Naive thymus-derived CD8-positive, alpha-beta T cell (primary cell): ENCODE data around the gene NRXN3. TPM values are rescaled to one million over a fixed set of nuclear protein-coding genes. Genes with fewer than 3 reads are reported as not detected.

Experiments
- ATAC-seq, 2 donors: fragments of 150-1000 bp; cut with Tn5 transposase in 1 of 2; sonication (Bioruptor Pico), chemical (Tn5 transposase) in 1 of 2; 1 replicate in 1 of 2; 2 replicates in 1 of 2; pipeline ENCODE4 v1.10.0; 2021; ENCODE audit warnings: mild to moderate bottlenecking in 2 of 2, moderate library complexity in 2 of 2
- POLR2A ChIA-PET: fragments of 350-600 bp; sonication (Branson Sonifier 250); formaldehyde crosslinking; loops from one replicate; lab custom pipeline; 2021; ENCODE audit warnings: antibody characterized with exemption; lab: Charles Lee
- DNase-seq, 10 donors: peaks; one replicate each; pipeline versions ENCODE4 v3.0.0 to v3.0.0-alpha.2; 2020 to 2022
- H3K27ac Mint-ChIP-seq, 10 donors: one replicate each; pipeline ENCODE4 v1.8.0; 2020 to 2022; ENCODE audit warnings: mild to moderate bottlenecking in 10 of 10, mixed read lengths in 10 of 10, moderate library complexity in 4 of 10, inconsistent platforms in 1 of 10
- H3K27me3 Mint-ChIP-seq, 5 donors: one replicate each; pipeline ENCODE4 v1.8.0; 2021 to 2022; ENCODE audit warnings: mixed read lengths in 5 of 5
- H3K36me3 Mint-ChIP-seq, 3 donors: one replicate each; pipeline ENCODE4 v1.8.0; 2020 to 2022; ENCODE audit warnings: mixed read lengths in 3 of 3, mild to moderate bottlenecking in 2 of 3, inconsistent platforms in 1 of 3
- H3K4me1 Mint-ChIP-seq, 4 donors: one replicate each; pipeline ENCODE4 v1.8.0; 2021 to 2022; ENCODE audit warnings: mixed read lengths in 4 of 4
- H3K4me3 Mint-ChIP-seq, 10 donors: one replicate each; pipeline ENCODE4 v1.8.0; 2020 to 2022; ENCODE audit warnings: mild to moderate bottlenecking in 10 of 10, mixed read lengths in 10 of 10, moderate library complexity in 6 of 10, inconsistent platforms in 1 of 10
- H3K9me3 Mint-ChIP-seq, 9 donors: one replicate each; pipeline ENCODE4 v1.8.0; 2020 to 2022; ENCODE audit warnings: mixed read lengths in 9 of 9, mild to moderate bottlenecking in 3 of 9, inconsistent platforms in 1 of 9, moderate library complexity in 1 of 9
- polyA plus RNA-seq, 3 donors: library from polyadenylated mRNA; unstranded; fragments of 300-500 nt; fragmentation: Illumina TruSeq; gene quantifications; one replicate each; pipeline ENCODE4 v1.2.3, GENCODE V29; 2021
- total RNA-seq, 8 experiments: library from RNA in 2 of 8; stranded (reverse) in 2 of 8; gene quantifications; one replicate each; pipeline ENCODE4 v1.2.3 and lab custom pipeline; 2021 to 2026

The NRXN3 gene
- total and polyA plus RNA-seq, 5 experiments from 2014 or later, result not detected

DNA sequence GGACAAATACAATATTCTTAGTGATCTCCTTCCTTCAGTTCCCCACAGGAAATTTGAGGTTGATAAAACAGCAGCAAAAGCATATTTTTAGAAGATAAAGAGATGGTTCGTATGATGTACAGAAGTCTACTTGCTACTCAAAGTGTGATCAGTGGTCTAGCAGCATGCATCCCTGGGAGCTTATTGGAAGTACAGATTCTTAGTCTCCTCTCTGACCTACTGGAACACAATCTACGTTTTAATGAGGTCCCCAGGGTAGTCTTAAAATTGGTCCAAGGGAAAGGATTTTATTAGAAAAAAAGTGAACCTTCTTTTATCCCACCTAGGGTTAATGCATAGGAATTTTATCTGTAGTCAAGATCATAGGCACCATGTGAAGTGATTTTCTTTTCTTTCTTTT is 703.4 kb downstream of the NRXN3 start:
- Mint-ChIP-seq H3K27me3 (peaks cover 0 to 8% (median 0%) of the 10 kb centered on the region in 5 donors), H3K27ac (no peak overlapping the region), H3K36me3 (no peaks in the 10 kb centered on the region), H3K4me1 (no peaks in the 10 kb centered on the region), H3K4me3 (no peak overlapping the region), H3K9me3 (peaks cover 0 to 18% (median 0%) of the 10 kb centered on the region in 9 donors)
- DNase-seq (no peak), ATAC-seq (no peak)
- POLR2A ChIA-PET, result interaction anchor here (1.1 kb wide), 1 partner anchor 10 kb away, joined by 3 read pairs; no protein-coding TSS in a partner anchor

DNA sequence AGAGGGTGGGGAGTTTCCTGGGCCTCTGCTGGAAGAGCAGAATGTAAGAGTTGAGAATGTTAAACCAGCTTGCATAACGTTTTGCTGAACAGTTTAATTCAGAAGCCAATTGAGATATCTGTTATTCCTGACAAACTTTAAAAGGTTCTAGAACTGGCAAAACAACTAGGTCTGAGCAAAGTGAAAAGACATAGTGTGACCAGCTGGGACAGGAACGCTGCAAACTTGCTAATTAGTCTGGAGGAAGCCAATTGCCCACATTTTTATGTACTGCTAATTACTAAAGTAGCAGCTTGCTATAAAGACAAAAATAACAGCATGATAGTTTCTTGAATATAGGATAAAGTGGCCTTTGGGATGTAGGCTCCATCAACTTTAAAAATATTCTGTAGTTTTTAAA is 704.9 kb downstream of the NRXN3 start:
- POLR2A ChIA-PET, result no interaction called here
- H3K27ac Mint-ChIP-seq, result no peak overlapping the region
- H3K27me3 Mint-ChIP-seq, result peaks cover 0 to 11% (median 0%) of the 10 kb centered on the region in 5 donors
- DNase-seq (no peak), ATAC-seq (no peak)
- H3K4me1 Mint-ChIP-seq, result no peaks in the 10 kb centered on the region
- H3K9me3 Mint-ChIP-seq, result peaks cover 0 to 10% (median 0%) of the 10 kb centered on the region in 9 donors
- no peak overlapping the region for H3K4me3 Mint-ChIP-seq
- no peaks in the 10 kb centered on the region for H3K36me3 Mint-ChIP-seq

DNA sequence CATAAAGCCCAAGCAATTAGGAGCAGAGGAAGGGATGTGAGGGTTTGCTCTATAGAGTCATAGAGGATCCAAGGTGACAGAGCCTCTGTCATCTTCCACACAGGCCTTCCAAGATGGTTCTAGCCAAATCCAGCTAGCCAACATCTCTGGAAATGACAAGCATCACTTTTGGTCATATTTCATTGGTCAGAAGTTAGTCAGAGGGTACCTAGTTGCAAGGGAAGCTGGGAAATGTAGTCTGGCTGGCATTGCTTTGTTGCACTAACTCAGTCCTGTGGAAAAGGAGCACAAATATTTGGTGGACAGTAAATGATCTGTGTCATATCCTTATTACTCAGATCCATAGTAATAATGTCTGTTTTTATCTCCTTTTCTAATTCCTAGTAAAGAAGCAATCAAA is 715.7 kb downstream of the NRXN3 start:
- Mint-ChIP-seq H3K4me1 (no peaks in the 10 kb centered on the region), H3K9me3 (peaks cover 0 to 8% (median 6%) of the 10 kb centered on the region in 9 donors), H3K4me3 (no peak overlapping the region), H3K27ac (no peak overlapping the region), H3K27me3 (peaks cover 0 to 11% (median 0%) of the 10 kb centered on the region in 5 donors), H3K36me3 (peaks cover 0 to 5% (median 3%) of the 10 kb centered on the region in 3 donors)
- DNase-seq, result no peak
- POLR2A ChIA-PET, result no interaction called here
- no peak for ATAC-seq

DNA sequence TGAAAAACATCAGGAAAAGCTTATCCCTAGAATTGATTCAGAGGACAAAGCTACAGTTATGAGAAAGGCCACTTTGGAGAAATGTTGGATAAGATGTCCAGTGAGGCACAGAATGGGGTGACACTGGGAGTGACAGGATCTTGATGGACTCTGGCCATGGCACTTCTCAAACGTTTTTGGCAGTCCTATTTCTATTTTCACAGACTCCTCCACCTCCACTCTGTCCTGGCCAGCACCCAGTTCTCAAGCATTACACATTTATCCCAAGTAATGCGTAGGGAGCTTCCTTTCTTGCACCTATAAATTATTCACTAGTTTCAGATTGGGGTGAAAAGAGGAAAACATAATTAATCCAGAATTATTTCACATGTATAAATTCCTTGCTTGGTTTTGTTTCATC is 727.3 kb downstream of the NRXN3 start:
- Mint-ChIP-seq H3K4me3 (no peak overlapping the region), H3K27me3 (peaks cover 0 to 8% (median 2%) of the 10 kb centered on the region in 5 donors), H3K4me1 (no peaks in the 10 kb centered on the region), H3K27ac (no peak overlapping the region), H3K36me3 (no peaks in the 10 kb centered on the region), H3K9me3 (peaks cover 0 to 11% (median 2%) of the 10 kb centered on the region in 9 donors)
- POLR2A ChIA-PET, result no interaction called here
- DNase-seq, result no peak
- ATAC-seq, result no peak

DNA sequence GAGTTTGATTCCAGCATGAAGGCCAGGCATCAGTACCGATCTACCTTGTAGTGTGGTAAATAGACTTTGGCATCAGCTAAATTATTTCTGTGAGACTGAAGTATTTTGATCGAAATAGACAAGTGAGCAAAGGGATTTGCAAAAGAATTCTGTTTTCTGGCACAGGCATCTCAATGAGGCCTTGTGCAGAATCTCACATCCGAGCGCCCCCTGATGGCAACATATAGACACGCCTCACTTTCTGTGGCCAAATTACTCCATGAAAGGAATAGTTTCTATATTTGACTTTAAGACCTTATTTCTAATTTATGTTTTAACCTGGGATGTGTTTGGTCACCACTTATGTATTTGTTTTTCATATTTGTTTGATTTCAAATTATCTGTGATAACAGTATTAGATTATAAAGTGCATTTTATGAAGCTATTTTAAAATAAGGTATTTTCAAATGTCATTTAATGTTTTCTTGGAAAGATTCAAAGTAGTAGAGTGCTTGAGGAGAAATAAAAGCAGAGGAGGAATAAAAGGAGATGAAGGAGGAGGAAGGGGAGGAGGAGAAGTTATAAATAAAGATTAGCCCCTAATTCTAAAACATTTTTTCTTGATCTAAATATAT is 731.9 kb downstream of the NRXN3 start:
- no peak for ATAC-seq
- H3K9me3 Mint-ChIP-seq, result peaks cover 0 to 10% (median 0%) of the 10 kb centered on the region in 9 donors

DNA sequence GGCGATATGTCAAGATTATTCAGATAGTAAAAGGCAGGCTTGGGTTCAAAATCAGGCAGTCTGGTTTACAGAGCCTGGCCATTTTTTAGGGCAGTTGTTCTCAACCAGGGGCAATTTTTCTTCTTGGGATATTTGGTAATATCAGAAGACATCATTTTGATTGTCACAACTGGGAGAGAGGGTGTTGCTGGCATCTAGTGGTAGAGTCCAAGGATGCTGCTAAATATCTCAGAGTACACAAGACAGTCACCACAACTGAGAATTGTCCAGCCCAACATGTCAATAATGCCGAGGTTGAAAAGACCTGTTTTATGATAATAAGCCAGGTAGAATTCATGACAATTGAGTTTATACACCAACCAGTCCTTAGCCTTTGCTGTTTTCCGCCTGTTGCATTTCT is 733.9 kb downstream of the NRXN3 start:
- no peak overlapping the region for H3K27ac Mint-ChIP-seq
- ATAC-seq (no peak), DNase-seq (no peak)
- POLR2A ChIA-PET, result no interaction called here
- H3K9me3 Mint-ChIP-seq, result peaks cover 0 to 23% (median 1%) of the 10 kb centered on the region in 9 donors
- peaks cover 1 to 32% (median 5%) of the 10 kb centered on the region in 5 donors for H3K27me3 Mint-ChIP-seq
- no peaks in the 10 kb centered on the region for H3K4me1 Mint-ChIP-seq
- H3K36me3 Mint-ChIP-seq, result no peaks in the 10 kb centered on the region
- H3K4me3 Mint-ChIP-seq, result no peak overlapping the region

More for the DNA sequence above, 731.9 kb downstream of the NRXN3 start:
- H3K4me1 Mint-ChIP-seq, result no peaks in the 10 kb centered on the region
- peaks cover 1 to 32% (median 5%) of the 10 kb centered on the region in 5 donors for H3K27me3 Mint-ChIP-seq
- POLR2A ChIA-PET, result no interaction called here
- no peaks in the 10 kb centered on the region for H3K36me3 Mint-ChIP-seq
- DNase-seq, result no peak
- H3K4me3 Mint-ChIP-seq, result no peak overlapping the region
- H3K27ac Mint-ChIP-seq, result no peak overlapping the region

DNA sequence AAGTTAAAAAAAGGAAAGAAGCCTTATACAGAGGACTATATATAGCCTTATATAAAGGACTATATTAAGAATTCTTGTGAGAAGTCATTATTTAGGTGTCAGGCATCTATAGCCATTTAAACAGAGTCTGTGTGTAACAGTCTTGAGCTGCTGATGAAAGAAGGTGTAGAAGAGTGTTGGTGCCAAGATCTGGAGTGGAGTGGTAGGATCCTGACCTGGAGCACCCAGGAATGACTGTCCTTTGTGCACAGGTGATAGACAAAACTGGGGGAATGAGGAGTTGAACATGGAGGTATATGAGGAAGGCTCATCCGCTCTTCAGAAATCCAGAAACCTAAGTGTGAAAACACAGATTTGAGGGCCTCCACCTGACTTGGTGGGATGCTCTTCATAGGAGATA is 747.3 kb downstream of the NRXN3 start:
- Mint-ChIP-seq H3K4me1 (no peaks in the 10 kb centered on the region), H3K4me3 (no peak overlapping the region), H3K27ac (no peak overlapping the region), H3K27me3 (peaks cover 6 to 15% (median 9%) of the 10 kb centered on the region in 5 donors), H3K36me3 (peaks cover 0 to 7% (median 0%) of the 10 kb centered on the region in 3 donors), H3K9me3 (peaks cover 0 to 21% (median 2%) of the 10 kb centered on the region in 9 donors)
- POLR2A ChIA-PET, result no interaction called here
- ATAC-seq, result no peak
- no peak for DNase-seq

DNA sequence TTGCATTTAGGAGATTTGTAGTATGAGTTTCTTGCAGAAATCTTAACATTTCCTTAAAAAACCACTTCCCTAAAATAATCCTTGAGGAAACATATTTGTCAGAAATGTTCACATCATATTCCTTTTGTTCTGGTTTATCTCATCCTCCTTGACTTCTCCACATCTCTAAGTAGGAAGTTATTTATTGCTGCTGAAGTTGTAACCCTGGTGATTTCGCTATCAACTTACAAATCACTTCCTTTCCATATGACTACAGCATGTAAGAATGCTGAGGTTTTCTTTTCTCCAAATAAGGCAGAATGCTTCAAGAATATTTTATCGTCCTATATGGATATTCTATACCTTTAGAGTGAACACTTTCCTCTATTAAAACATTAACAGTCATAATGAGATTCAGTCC is 751.7 kb downstream of the NRXN3 start:
- peaks cover 0 to 2% (median 0%) of the 10 kb centered on the region in 5 donors for H3K27me3 Mint-ChIP-seq
- DNase-seq (no peak), ATAC-seq (no peak)
- peaks cover 0 to 9% (median 0%) of the 10 kb centered on the region in 9 donors for H3K9me3 Mint-ChIP-seq
- POLR2A ChIA-PET, result no interaction called here
- H3K4me3 Mint-ChIP-seq, result no peak overlapping the region
- H3K36me3 Mint-ChIP-seq, result no peaks in the 10 kb centered on the region
- no peak overlapping the region for H3K27ac Mint-ChIP-seq
- no peaks in the 10 kb centered on the region for H3K4me1 Mint-ChIP-seq

DNA sequence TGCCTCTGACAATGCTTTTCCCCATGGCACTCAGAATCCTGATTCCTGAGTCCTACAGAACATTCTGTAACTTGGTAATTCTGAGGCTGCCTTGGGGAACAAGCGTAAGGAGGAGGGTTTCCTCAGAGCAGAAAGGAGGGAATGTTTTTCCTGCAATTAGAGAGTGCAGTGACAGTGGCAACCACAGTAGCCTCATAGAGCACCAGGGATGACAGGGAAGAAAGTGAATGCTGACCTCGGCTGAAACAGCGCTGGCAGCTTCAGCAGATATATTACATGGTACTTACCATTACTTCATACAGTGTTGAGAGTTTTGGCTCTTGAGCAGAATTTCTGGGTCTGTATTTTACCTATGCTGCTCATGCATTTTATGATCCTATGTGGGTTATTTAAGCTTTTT is 757.1 kb downstream of the NRXN3 start:
- DNase-seq, result no peak
- Mint-ChIP-seq H3K27ac (no peak overlapping the region), H3K4me3 (no peak overlapping the region), H3K9me3 (peaks cover 0 to 5% (median 0%) of the 10 kb centered on the region in 9 donors), H3K4me1 (no peaks in the 10 kb centered on the region), H3K27me3 (peaks cover 0 to 19% (median 5%) of the 10 kb centered on the region in 5 donors), H3K36me3 (no peaks in the 10 kb centered on the region)
- POLR2A ChIA-PET, result no interaction called here
- no peak for ATAC-seq

GRCh38 chr14:78933166-78933565 is 763.0 kb downstream of the NRXN3 start:
- Mint-ChIP-seq H3K27me3 (peaks cover 0 to 35% (median 10%) of the 10 kb centered on the region in 5 donors), H3K36me3 (no peaks in the 10 kb centered on the region), H3K4me1 (no peaks in the 10 kb centered on the region), H3K4me3 (no peak overlapping the region), H3K9me3 (peaks cover 0 to 5% (median 0%) of the 10 kb centered on the region in 9 donors), H3K27ac (no peak overlapping the region)
- DNase-seq, result no peak
- no peak for ATAC-seq
- POLR2A ChIA-PET, result no interaction called here

DNA sequence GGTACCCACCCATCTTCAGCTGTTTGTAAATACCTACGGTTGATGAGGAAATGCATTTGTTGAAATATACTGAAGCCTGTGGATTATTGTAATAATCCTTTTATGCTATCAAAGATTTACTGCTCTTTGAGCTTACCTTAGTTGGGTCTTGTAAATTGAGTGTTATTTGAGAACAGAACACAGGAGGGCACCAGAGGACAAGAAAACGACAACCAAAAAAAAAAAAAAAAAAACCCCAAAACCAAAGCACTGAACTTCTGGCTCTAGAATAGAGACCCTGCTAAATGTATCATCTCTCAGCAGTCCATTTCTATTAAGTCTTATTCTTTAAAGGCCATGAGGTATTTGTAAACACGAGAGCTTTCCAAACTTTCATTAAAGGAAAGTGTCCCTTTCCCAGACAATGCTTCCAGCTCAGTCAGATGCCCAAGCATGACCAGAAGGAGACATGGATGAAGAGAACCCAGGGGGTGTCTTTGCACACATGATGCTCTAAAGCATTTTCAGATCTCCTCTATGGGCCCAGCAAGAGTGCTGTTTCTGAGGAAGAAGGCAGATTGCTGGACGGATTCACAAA is 763.9 kb downstream of the NRXN3 start:
- H3K9me3 Mint-ChIP-seq, result peaks cover 0 to 5% (median 0%) of the 10 kb centered on the region in 9 donors
- H3K4me1 Mint-ChIP-seq, result no peaks in the 10 kb centered on the region
- no peaks in the 10 kb centered on the region for H3K36me3 Mint-ChIP-seq
- no peak overlapping the region for H3K4me3 Mint-ChIP-seq
- DNase-seq (no peak), ATAC-seq (no peak)
- H3K27me3 Mint-ChIP-seq, result peaks cover 0 to 35% (median 10%) of the 10 kb centered on the region in 5 donors
- no peak overlapping the region for H3K27ac Mint-ChIP-seq
- POLR2A ChIA-PET, result no interaction called here

DNA sequence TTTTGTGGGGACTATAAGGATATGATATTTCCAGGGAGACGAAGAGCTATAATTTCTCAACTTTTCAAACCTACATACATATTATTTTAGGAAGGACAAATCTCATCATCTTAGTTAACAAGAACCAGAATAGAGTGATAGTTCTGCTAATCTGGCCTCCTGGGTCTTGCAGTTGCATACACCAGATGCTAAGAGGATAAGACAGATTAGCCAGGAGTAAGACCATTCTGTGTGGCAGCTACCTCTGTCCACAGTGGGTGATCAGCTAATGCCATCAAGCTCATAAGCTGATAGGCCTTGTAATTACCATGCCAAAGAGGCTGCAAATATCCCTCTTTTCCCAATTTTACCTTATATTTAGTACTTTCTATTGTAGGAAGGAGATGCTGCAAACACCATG is 776.8 kb downstream of the NRXN3 start:
- ATAC-seq (no peak), DNase-seq (no peak)
- Mint-ChIP-seq H3K27me3 (peaks cover 6 to 27% (median 12%) of the 10 kb centered on the region in 5 donors), H3K9me3 (peaks cover 0 to 2% (median 0%) of the 10 kb centered on the region in 9 donors), H3K4me3 (no peak overlapping the region), H3K36me3 (no peaks in the 10 kb centered on the region), H3K4me1 (no peaks in the 10 kb centered on the region), H3K27ac (no peak overlapping the region)
- POLR2A ChIA-PET, result no interaction called here

DNA sequence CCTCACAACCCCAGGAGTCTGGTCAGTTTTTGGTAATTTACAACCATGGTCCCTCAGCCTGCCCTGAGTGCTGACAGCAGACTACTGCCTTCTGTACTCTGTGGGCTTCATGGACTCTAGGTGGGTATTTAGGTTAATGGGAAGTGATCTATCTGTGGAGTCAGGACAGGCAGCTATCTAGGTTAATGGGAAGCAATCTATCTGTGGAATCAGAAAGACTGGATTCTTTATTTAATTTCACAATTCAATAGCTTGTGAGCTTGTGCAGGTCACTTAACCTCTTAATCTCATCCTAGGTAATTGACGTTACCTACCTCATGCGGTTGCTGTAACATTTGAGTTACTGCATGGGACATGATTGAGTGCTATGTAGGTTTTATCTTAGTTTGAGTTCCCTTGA is 777.5 kb downstream of the NRXN3 start:
- Mint-ChIP-seq H3K4me1 (no peaks in the 10 kb centered on the region), H3K4me3 (no peak overlapping the region), H3K27me3 (peaks cover 6 to 27% (median 12%) of the 10 kb centered on the region in 5 donors), H3K27ac (no peak overlapping the region), H3K36me3 (no peaks in the 10 kb centered on the region), H3K9me3 (no peaks in the 10 kb centered on the region)
- no peak for ATAC-seq
- POLR2A ChIA-PET, result no interaction called here
- DNase-seq, result no peak
